ENCODE data around the gene LYPD5. TPM values are rescaled to one million over a fixed set of nuclear protein-coding genes. Genes with fewer than 3 reads are reported as not detected.
"Not testable (repeated sequence)": the region's sequence is repeated elsewhere in the genome, so short reads cannot be mapped to it uniquely, and the experiment has no call there.

The LYPD5 gene
- total RNA-seq, 1 donor from 2014 or later = 1.3 TPM

GRCh38 chr19:43779147-43779819 lies 23.0 kb downstream of the LYPD5 start:
- peaks cover 78% of the 10 kb centered on the region for H3K27me3 ChIP-seq (ENCODE audit: low read depth)
- DNase-seq = peak; percentile 36
- no peak overlapping the region for H3K27ac ChIP-seq (replicated peaks)

DNA sequence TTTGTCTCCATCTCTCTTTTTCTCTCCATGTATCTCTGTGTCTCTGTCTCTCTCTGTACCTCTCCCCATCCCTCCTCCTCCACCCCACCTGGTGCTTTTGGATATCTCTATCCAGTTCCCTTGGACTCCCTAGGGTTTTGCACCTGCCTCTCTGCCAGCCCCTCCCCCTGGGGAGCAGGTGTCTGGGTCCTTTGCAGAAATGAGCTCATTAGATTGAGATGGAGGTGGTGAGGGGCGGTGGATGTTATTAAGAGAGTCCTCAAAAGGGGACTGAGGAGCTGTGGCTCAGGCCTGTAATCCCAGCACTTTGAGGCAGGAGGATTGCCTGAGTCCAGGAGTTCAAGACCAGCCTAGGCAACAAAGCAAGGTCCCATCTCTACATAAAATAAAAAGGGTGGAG lies 23.6 kb downstream of the LYPD5 start:
- DNase-seq = no peak

More at GRCh38 chr19:43779147-43779819, 23.0 kb downstream of the LYPD5 start:
- Histone ChIP-seq H3K4me3 (no peak overlapping the region), H3K9me3 (replicated peaks) (no peaks in the 10 kb centered on the region), H3K36me3 (no peaks in the 10 kb centered on the region), H3K4me1 (peaks cover 19% of the 10 kb centered on the region)
- no peak for TF ChIP-seq CTCF (IDR thresholded peaks at IDR 0.05; ENCODE audit: borderline replicate concordance)
- intact Hi-C loops (cut with micrococcal nuclease) = no loop called here

DNA sequence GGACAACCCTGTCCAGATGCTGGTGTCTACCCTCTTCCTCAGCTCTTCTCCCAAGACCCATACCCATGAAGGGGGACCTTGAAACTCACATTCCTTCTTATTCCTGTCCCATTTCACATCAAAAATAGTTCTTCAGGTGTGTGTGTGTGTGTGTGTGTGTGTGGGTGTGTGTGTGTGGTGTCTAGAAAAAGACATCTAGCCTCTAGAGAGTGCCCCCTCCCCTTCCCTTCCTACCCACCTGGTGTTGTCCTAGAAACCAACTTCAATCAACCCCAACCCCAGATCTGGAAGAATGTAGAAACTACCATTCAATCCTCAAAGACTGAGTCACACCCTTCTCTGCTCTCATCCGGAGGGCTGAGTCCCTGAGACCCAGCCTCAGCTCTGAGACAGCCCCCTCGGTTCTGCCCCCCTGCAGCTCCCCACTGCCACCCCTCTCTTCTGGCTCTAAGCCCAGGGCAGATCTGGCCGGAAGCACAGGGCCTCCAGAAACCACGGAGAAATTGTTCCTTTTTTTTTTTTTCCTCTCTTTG lies 25.0 kb downstream of the LYPD5 start:
- no peak for TF ChIP-seq CTCF (IDR thresholded peaks at IDR 0.05; ENCODE audit: borderline replicate concordance)
- H3K36me3 ChIP-seq = no peaks in the 10 kb centered on the region
- DNase-seq = no peak
- H3K27me3 ChIP-seq (ENCODE audit: low read depth) = peaks cover 66% of the 10 kb centered on the region
- intact Hi-C loops (cut with micrococcal nuclease) = no loop called here
- no peaks in the 10 kb centered on the region for H3K9me3 ChIP-seq (replicated peaks)
- H3K4me3 ChIP-seq = no peak overlapping the region
- peaks cover 24% of the 10 kb centered on the region for H3K4me1 ChIP-seq
- no peak overlapping the region for H3K27ac ChIP-seq (replicated peaks)

More for the DNA sequence above, 23.6 kb downstream of the LYPD5 start:
- no peak overlapping the region for H3K4me3 ChIP-seq
- no peak for TF ChIP-seq CTCF (IDR thresholded peaks at IDR 0.05; ENCODE audit: borderline replicate concordance)
- H3K36me3 ChIP-seq = no peaks in the 10 kb centered on the region
- intact Hi-C loops (cut with micrococcal nuclease) = no loop called here
- no peaks in the 10 kb centered on the region for H3K9me3 ChIP-seq (replicated peaks)
- no peak overlapping the region for H3K27ac ChIP-seq (replicated peaks)
- peaks cover 24% of the 10 kb centered on the region for H3K4me1 ChIP-seq
- peaks cover 75% of the 10 kb centered on the region for H3K27me3 ChIP-seq (ENCODE audit: low read depth)

DNA sequence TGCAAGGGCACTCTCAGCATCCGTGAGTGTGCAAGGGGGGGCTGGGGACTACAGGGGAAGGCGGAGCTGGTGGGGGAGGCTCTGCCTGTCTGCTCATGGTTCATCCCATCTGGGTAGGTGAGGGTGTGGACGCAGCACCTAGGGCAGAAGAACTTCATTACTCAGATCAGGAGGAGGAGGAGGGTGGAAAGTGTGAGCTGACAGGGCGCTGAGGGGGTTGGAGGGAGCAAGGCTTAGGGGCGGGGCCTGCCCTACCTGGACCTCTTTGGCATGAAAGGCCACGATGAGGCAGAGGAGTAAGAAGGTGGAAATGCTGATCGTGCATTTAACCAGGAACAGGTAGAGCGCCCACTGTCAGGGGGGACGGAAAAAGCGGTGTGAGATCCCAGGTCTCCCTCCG lies 26.0 kb downstream of the LYPD5 start:
- intact Hi-C loops (cut with micrococcal nuclease) = no loop called here
- no peak for TF ChIP-seq CTCF (IDR thresholded peaks at IDR 0.05; ENCODE audit: borderline replicate concordance)
- DNase-seq = no peak
- Histone ChIP-seq H3K4me1 (peaks cover 24% of the 10 kb centered on the region), H3K9me3 (replicated peaks) (no peaks in the 10 kb centered on the region), H3K27ac (replicated peaks) (no peak overlapping the region), H3K36me3 (no peaks in the 10 kb centered on the region), H3K27me3 (ENCODE audit: low read depth) (peaks cover 61% of the 10 kb centered on the region), H3K4me3 (no peak overlapping the region)

GRCh38 chr19:43775299-43775890 lies 26.9 kb downstream of the LYPD5 start:
- Histone ChIP-seq H3K36me3 (no peaks in the 10 kb centered on the region), H3K27ac (replicated peaks) (no peak overlapping the region), H3K27me3 (ENCODE audit: low read depth) (peaks cover 54% of the 10 kb centered on the region), H3K9me3 (replicated peaks) (no peaks in the 10 kb centered on the region), H3K4me1 (peaks cover 24% of the 10 kb centered on the region), H3K4me3 (no peak overlapping the region)
- intact Hi-C loops (cut with micrococcal nuclease) = no loop called here
- no peak for TF ChIP-seq CTCF (IDR thresholded peaks at IDR 0.05; ENCODE audit: borderline replicate concordance)
- no peak for DNase-seq

- DNase-seq; H3K27ac ChIP-seq (replicated peaks); intact Hi-C loops (cut with micrococcal nuclease); H3K9me3 ChIP-seq (replicated peaks); H3K36me3 ChIP-seq: not testable (repeated sequence)
- peaks cover 24% of the 10 kb centered on the region for H3K4me1 ChIP-seq
- peaks cover 53% of the 10 kb centered on the region for H3K27me3 ChIP-seq (ENCODE audit: low read depth)
- peak overlapping the region; percentile 60 for H3K4me3 ChIP-seq
Measured at GRCh38 chr19:43774940-43775258, 27.3 kb downstream of the LYPD5 start.

Measured in left ventricle myocardium inferior (tissue), 1 donor.